ENCODE measurements around the gene NCAM1.

Gene NCAM1

GRCh38 chr11:113202431-113202830, 241.2 kb downstream of the NCAM1 start:
- Histone ChIP-seq H3K9me2 (replicated peaks; ENCODE audit: insufficient read depth, low read length) (no peaks in the 10 kb centered on the region), H3K27me3 (ENCODE audit: low read length) (no peaks in the 10 kb centered on the region), H3K27ac (ENCODE audit: low read depth, low read length) (no peak overlapping the region), H3K4me2 (ENCODE audit: low read depth, low read length, poor library complexity, severe bottlenecking) (no peak overlapping the region), H3K9ac (ENCODE audit: low read length) (no peak overlapping the region), H3K79me2 (ENCODE audit: insufficient read depth, low read length) (no peaks in the 10 kb centered on the region), H3K9me3 (ENCODE audit: insufficient read depth, low read length) (no peaks in the 10 kb centered on the region), H4K20me1 (ENCODE audit: low read depth, low read length) (no peaks in the 10 kb centered on the region), H3K36me3 (ENCODE audit: low read length) (no peaks in the 10 kb centered on the region), H2AFZ (ENCODE audit: low read depth, low read length, severe bottlenecking) (no peak overlapping the region), H3K4me3 (ENCODE audit: insufficient read depth, low read length, poor library complexity, severe bottlenecking) (no peak overlapping the region), H3F3A (ENCODE audit: insufficient read depth) (no peaks in the 10 kb centered on the region)
- TF ChIP-seq CTCF (IDR thresholded peaks at IDR 0.05; ENCODE audit: insufficient read depth, low read length, poor library complexity, severe bottlenecking) (no peak), EZH2phosphoT487 (conservative IDR thresholded peaks at IDR 0.05; ENCODE audit: low read length) (no peak)

DNA sequence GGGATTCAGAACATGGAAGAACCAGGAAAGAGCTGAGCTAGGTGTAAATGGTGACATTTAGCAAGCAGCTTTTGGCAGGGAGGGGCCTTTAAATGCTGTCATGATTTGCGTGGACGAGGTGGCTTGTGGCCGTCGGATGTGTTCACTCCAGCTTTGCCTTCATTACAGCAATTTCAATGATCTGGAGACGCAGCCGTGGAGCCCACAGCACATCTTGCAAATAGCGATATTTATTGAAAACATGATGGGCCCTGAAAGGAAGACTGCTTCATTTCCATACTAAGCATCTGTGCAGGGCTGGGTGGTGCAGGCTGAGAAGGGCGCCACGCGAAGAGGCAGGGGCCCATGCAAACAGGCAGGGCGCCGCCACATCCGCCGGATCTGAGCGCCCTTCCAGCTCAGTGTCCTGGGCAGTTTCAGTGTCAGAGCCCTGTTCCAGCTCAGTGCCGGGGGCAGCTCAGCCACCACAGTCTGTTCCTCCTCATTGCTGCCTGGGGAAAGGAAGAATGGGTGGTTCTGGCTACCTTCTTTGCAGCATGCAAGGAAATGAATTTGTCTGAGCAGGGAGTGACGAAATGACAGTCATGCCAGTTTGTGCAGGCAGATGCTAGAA, 242.0 kb downstream of the NCAM1 start:
- Histone ChIP-seq H3K36me3 (ENCODE audit: low read length) (no peaks in the 10 kb centered on the region), H3K27ac (ENCODE audit: low read depth, low read length) (no peak overlapping the region), H4K20me1 (ENCODE audit: low read depth, low read length) (no peaks in the 10 kb centered on the region), H3K79me2 (ENCODE audit: insufficient read depth, low read length) (no peaks in the 10 kb centered on the region), H3K4me3 (ENCODE audit: insufficient read depth, low read length, poor library complexity, severe bottlenecking) (no peak overlapping the region), H3K9me2 (replicated peaks; ENCODE audit: insufficient read depth, low read length) (no peaks in the 10 kb centered on the region), H3K27me3 (ENCODE audit: low read length) (no peaks in the 10 kb centered on the region), H3K9me3 (ENCODE audit: insufficient read depth, low read length) (no peaks in the 10 kb centered on the region), H3K4me2 (ENCODE audit: low read depth, low read length, poor library complexity, severe bottlenecking) (no peak overlapping the region), H3F3A (ENCODE audit: insufficient read depth) (no peaks in the 10 kb centered on the region), H2AFZ (ENCODE audit: low read depth, low read length, severe bottlenecking) (no peak overlapping the region), H3K9ac (ENCODE audit: low read length) (no peak overlapping the region)
- TF ChIP-seq EZH2phosphoT487 (conservative IDR thresholded peaks at IDR 0.05; ENCODE audit: low read length) = no peak
- TF ChIP-seq CTCF (IDR thresholded peaks at IDR 0.05; ENCODE audit: insufficient read depth, low read length, poor library complexity, severe bottlenecking) = no peak

DNA sequence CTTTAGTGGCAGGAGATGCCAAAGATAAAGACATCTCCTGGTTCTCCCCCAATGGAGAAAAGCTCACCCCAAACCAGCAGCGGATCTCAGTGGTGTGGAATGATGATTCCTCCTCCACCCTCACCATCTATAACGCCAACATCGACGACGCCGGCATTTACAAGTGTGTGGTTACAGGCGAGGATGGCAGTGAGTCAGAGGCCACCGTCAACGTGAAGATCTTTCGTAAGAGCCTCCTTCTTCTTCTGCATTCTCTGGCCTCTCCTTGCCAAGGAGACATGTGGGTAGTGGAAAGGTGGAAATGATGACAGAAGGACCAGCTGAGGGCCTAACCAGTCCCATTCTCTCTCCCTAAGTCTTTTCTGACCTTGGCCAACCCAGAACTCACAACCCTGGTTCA, 243.1 kb downstream of the NCAM1 start:
- H3K9ac ChIP-seq (ENCODE audit: low read length) = no peak overlapping the region
- no peaks in the 10 kb centered on the region for H3K9me3 ChIP-seq (ENCODE audit: insufficient read depth, low read length)
- no peak overlapping the region for H2AFZ ChIP-seq (ENCODE audit: low read depth, low read length, severe bottlenecking)
- H3K4me2 ChIP-seq (ENCODE audit: low read depth, low read length, poor library complexity, severe bottlenecking) = no peak overlapping the region
- no peak overlapping the region for H3K27ac ChIP-seq (ENCODE audit: low read depth, low read length)
- H3K36me3 ChIP-seq (ENCODE audit: low read length) = no peaks in the 10 kb centered on the region
- no peaks in the 10 kb centered on the region for H3K27me3 ChIP-seq (ENCODE audit: low read length)
- no peaks in the 10 kb centered on the region for H3K9me2 ChIP-seq (replicated peaks; ENCODE audit: insufficient read depth, low read length)
- no peak for TF ChIP-seq CTCF (IDR thresholded peaks at IDR 0.05; ENCODE audit: insufficient read depth, low read length, poor library complexity, severe bottlenecking)
- no peak for TF ChIP-seq EZH2phosphoT487 (conservative IDR thresholded peaks at IDR 0.05; ENCODE audit: low read length)
- H3F3A ChIP-seq (ENCODE audit: insufficient read depth) = no peaks in the 10 kb centered on the region
- H3K79me2 ChIP-seq (ENCODE audit: insufficient read depth, low read length) = no peaks in the 10 kb centered on the region
- no peaks in the 10 kb centered on the region for H4K20me1 ChIP-seq (ENCODE audit: low read depth, low read length)
- H3K4me3 ChIP-seq (ENCODE audit: insufficient read depth, low read length, poor library complexity, severe bottlenecking) = no peak overlapping the region

Data from SU-DHL-6 (cell line).